GM12878 (cell line): ENCODE measurements around the gene MTX1. TPM values are rescaled to one million over a fixed set of nuclear protein-coding genes. Genes with fewer than 3 reads are reported as not detected.

ENCODE experiments used
- EP300 ChIP-seq, 2 experiments: fragments of 150-350 bp in 1 of 2; IDR thresholded peaks; 2 replicates each; pipeline ENCODE4 v1.6.1; 2011 to 2012; ENCODE audit warnings: low read depth in 2 of 2, low read length in 2 of 2, borderline replicate concordance in 1 of 2, improper control_type of control experiment in 1 of 2, inconsistent platforms in 1 of 2; ENCODE audit not compliant: control insufficient read depth in 1 of 2
- microRNA counts: library from miRNA; unstranded; fragments of <30 nt; microRNA quantifications from one replicate; lab custom pipeline; 2016
- polyA plus RNA-seq, 11 experiments: library from polyadenylated mRNA; depleted of rRNA in 4 of 11; unstranded in 6 of 11; stranded (reverse) in 5 of 11; fragments of >200 nt; fragmentation: Nextera tagmentation in 4 of 11; fragmentation: Illumina TruSeq in 1 of 11; extraction: Ambion mirVana in 4 of 11; extraction: Trizol in 1 of 11; gene quantifications; 1 replicate in 1 of 11; 2 replicates in 10 of 11; pipeline versions ENCODE4 v1.2.1 to v1.2.3, GENCODE V29; 2011 to 2016; ENCODE audit warnings: inconsistent platforms in 2 of 11, missing spikeins in 2 of 11, low read depth in 1 of 11
- total RNA-seq, 4 experiments: library from RNA; depleted of rRNA in 3 of 4; stranded (reverse); fragments of >200 nt in 3 of 4; fragmentation: Illumina TruSeq in 1 of 4; extraction: Trizol in 1 of 4; gene quantifications; 2 replicates each; pipeline versions ENCODE4 v1.2.1 to v1.2.3, GENCODE V29; 2013 to 2021

Gene MTX1
- total and polyA plus RNA-seq, 10 of the 15 experiments (the other 5 are each of a cell fraction or from before 2014, with no cell fraction given), result 15.8 to 92.0 (median 49.1) TPM

GRCh38 chr1:155263067-155263466 lies 54.6 kb downstream of the MTX1 start (continued):
- TF ChIP-seq EP300 (IDR thresholded peaks at IDR 0.05; ENCODE audit: borderline replicate concordance in 1 of 2, control insufficient read depth in 1 of 2, low read depth in 2 of 2, low read length in 2 of 2), result no peak

MicroRNAs within 50 kb of the gene (microRNA counts, 767-probe panel; counts per million panel counts)
- 1,585 counts per million, percentile 60 among the panel's probes with 10 or more counts for microRNA hsa-miR-92b-3p (lab: Ali Mortazavi, UCI)

Other genes with a start within 250 kb of the MTX1 start
Only the 7 nearest of the 24 such genes appear.
- gene DPM3, start 68.2 kb upstream of the MTX1 start, total RNA-seq (2014; rRNA removed), result 19.6 and 25.8 TPM in 2 replicates
- 9.8 and 13.5 TPM in 2 replicates for gene DPM3, start 68.2 kb upstream of the MTX1 start, total RNA-seq (2014; rRNA removed; fragmentation: Illumina TruSeq; extraction: Trizol)
- gene DPM3, start 68.2 kb upstream of the MTX1 start, total RNA-seq (2021), result 53.1 and 56.1 TPM in 2 replicates
- 12.9 and 20.0 TPM in 2 replicates for gene DPM3, start 68.2 kb upstream of the MTX1 start, polyA plus RNA-seq (2011; rRNA removed)
- gene DPM3, start 68.2 kb upstream of the MTX1 start, polyA plus RNA-seq (2014; fragmentation: Illumina TruSeq; extraction: Trizol), result 6.0 TPM in 1 of 2 replicates, not detected in the other
- 10 to 100 TPM in 1 of 2 experiments, 1 to 10 TPM in 1; 5.9 to 25.7 TPM for gene DPM3, start 68.2 kb upstream of the MTX1 start, polyA plus RNA-seq (2014; fragmentation: Nextera tagmentation; extraction: Ambion mirVana)
- 78.7 and 93.1 TPM in 2 replicates for gene DPM3, start 68.2 kb upstream of the MTX1 start, polyA plus RNA-seq (2014; rRNA removed)
- 10 to 100 TPM; 42.4 to 48.1 TPM for gene DPM3, start 68.2 kb upstream of the MTX1 start, polyA plus RNA-seq (2016; fragmentation: Nextera tagmentation; extraction: Ambion mirVana)
- 142 and 149 TPM in 2 replicates for gene KRTCAP2, start 35.4 kb upstream of the MTX1 start, total RNA-seq (2014; rRNA removed)
- gene KRTCAP2, start 35.4 kb upstream of the MTX1 start, total RNA-seq (2014; rRNA removed; fragmentation: Illumina TruSeq; extraction: Trizol), result 90.5 and 95.1 TPM in 2 replicates
- gene KRTCAP2, start 35.4 kb upstream of the MTX1 start, total RNA-seq (2021), result 97.2 and 101 TPM in 2 replicates
- gene KRTCAP2, start 35.4 kb upstream of the MTX1 start, polyA plus RNA-seq (2011; rRNA removed), result 42.5 and 61.3 TPM in 2 replicates
- 92.4 and 139 TPM in 2 replicates for gene KRTCAP2, start 35.4 kb upstream of the MTX1 start, polyA plus RNA-seq (2014; fragmentation: Illumina TruSeq; extraction: Trizol)
- gene KRTCAP2, start 35.4 kb upstream of the MTX1 start, polyA plus RNA-seq (2014; fragmentation: Nextera tagmentation; extraction: Ambion mirVana), result 100 to 1,000 TPM; 144 to 181 TPM
- gene KRTCAP2, start 35.4 kb upstream of the MTX1 start, polyA plus RNA-seq (2014; rRNA removed), result 78.1 and 79.7 TPM in 2 replicates
- gene KRTCAP2, start 35.4 kb upstream of the MTX1 start, polyA plus RNA-seq (2016; fragmentation: Nextera tagmentation; extraction: Ambion mirVana), result 100 to 1,000 TPM; 230 to 238 TPM
- 1.4 and 1.6 TPM in 2 replicates for gene TRIM46, start 34.8 kb upstream of the MTX1 start, total RNA-seq (2014; rRNA removed)
- 0.69 and 0.89 TPM in 2 replicates for gene TRIM46, start 34.8 kb upstream of the MTX1 start, total RNA-seq (2014; rRNA removed; fragmentation: Illumina TruSeq; extraction: Trizol)
- 2.0 and 3.0 TPM in 2 replicates for gene TRIM46, start 34.8 kb upstream of the MTX1 start, total RNA-seq (2021)
- 0.65 and 0.90 TPM in 2 replicates for gene TRIM46, start 34.8 kb upstream of the MTX1 start, polyA plus RNA-seq (2011; rRNA removed)
- 0.33 and 1.1 TPM in 2 replicates for gene TRIM46, start 34.8 kb upstream of the MTX1 start, polyA plus RNA-seq (2014; fragmentation: Illumina TruSeq; extraction: Trizol)
- under 1 TPM; 0.08 to 0.20 TPM for gene TRIM46, start 34.8 kb upstream of the MTX1 start, polyA plus RNA-seq (2014; fragmentation: Nextera tagmentation; extraction: Ambion mirVana)
- gene TRIM46, start 34.8 kb upstream of the MTX1 start, polyA plus RNA-seq (2014; rRNA removed), result 3.1 and 4.2 TPM in 2 replicates
- 1 to 10 TPM in 1 of 2 experiments, under 1 TPM in 1; 0.91 to 1.0 TPM for gene TRIM46, start 34.8 kb upstream of the MTX1 start, polyA plus RNA-seq (2016; fragmentation: Nextera tagmentation; extraction: Ambion mirVana)
- 2.8 and 3.2 TPM in 2 replicates for gene THBS3, start 798 bp upstream of the MTX1 start, total RNA-seq (2014; rRNA removed)
- 1.3 and 1.9 TPM in 2 replicates for gene THBS3, start 798 bp upstream of the MTX1 start, total RNA-seq (2014; rRNA removed; fragmentation: Illumina TruSeq; extraction: Trizol)
- gene THBS3, start 798 bp upstream of the MTX1 start, total RNA-seq (2021), result 3.2 and 3.8 TPM in 2 replicates
- gene THBS3, start 798 bp upstream of the MTX1 start, polyA plus RNA-seq (2011; rRNA removed), result 1.8 and 2.3 TPM in 2 replicates
- gene THBS3, start 798 bp upstream of the MTX1 start, polyA plus RNA-seq (2014; fragmentation: Illumina TruSeq; extraction: Trizol), result 1.8 and 2.0 TPM in 2 replicates
- 1 to 10 TPM in 1 of 2 experiments, under 1 TPM in 1; 0.66 to 1.2 TPM for gene THBS3, start 798 bp upstream of the MTX1 start, polyA plus RNA-seq (2014; fragmentation: Nextera tagmentation; extraction: Ambion mirVana)
- gene THBS3, start 798 bp upstream of the MTX1 start, polyA plus RNA-seq (2014; rRNA removed), result 3.1 and 3.6 TPM in 2 replicates
- gene THBS3, start 798 bp upstream of the MTX1 start, polyA plus RNA-seq (2016; fragmentation: Nextera tagmentation; extraction: Ambion mirVana), result 1 to 10 TPM in 1 of 2 experiments, under 1 TPM in 1; 0.88 to 2.0 TPM
- 5.0 TPM in 2 replicates for gene ENTREP3, start 46.8 kb downstream of the MTX1 start, total RNA-seq (2014; rRNA removed)
- 1.6 and 1.7 TPM in 2 replicates for gene ENTREP3, start 46.8 kb downstream of the MTX1 start, total RNA-seq (2014; rRNA removed; fragmentation: Illumina TruSeq; extraction: Trizol)
- gene ENTREP3, start 46.8 kb downstream of the MTX1 start, total RNA-seq (2021), result 29.5 and 31.8 TPM in 2 replicates
- 2.5 and 3.9 TPM in 2 replicates for gene ENTREP3, start 46.8 kb downstream of the MTX1 start, polyA plus RNA-seq (2011; rRNA removed)
- 3.2 and 6.4 TPM in 2 replicates for gene ENTREP3, start 46.8 kb downstream of the MTX1 start, polyA plus RNA-seq (2014; fragmentation: Illumina TruSeq; extraction: Trizol)
- 1 to 10 TPM; 2.5 to 3.8 TPM for gene ENTREP3, start 46.8 kb downstream of the MTX1 start, polyA plus RNA-seq (2014; fragmentation: Nextera tagmentation; extraction: Ambion mirVana)
- 13.8 and 19.7 TPM in 2 replicates for gene ENTREP3, start 46.8 kb downstream of the MTX1 start, polyA plus RNA-seq (2014; rRNA removed)
- gene ENTREP3, start 46.8 kb downstream of the MTX1 start, polyA plus RNA-seq (2016; fragmentation: Nextera tagmentation; extraction: Ambion mirVana), result 1 to 10 TPM; 2.8 to 3.7 TPM
- gene SCAMP3, start 53.7 kb downstream of the MTX1 start, total RNA-seq (2014; rRNA removed), result 82.3 and 90.4 TPM in 2 replicates
- gene SCAMP3, start 53.7 kb downstream of the MTX1 start, total RNA-seq (2014; rRNA removed; fragmentation: Illumina TruSeq; extraction: Trizol), result 14.2 and 17.2 TPM in 2 replicates
- 73.3 and 82.1 TPM in 2 replicates for gene SCAMP3, start 53.7 kb downstream of the MTX1 start, total RNA-seq (2021)
- gene SCAMP3, start 53.7 kb downstream of the MTX1 start, polyA plus RNA-seq (2011; rRNA removed), result 45.8 and 93.8 TPM in 2 replicates
- gene SCAMP3, start 53.7 kb downstream of the MTX1 start, polyA plus RNA-seq (2014; fragmentation: Illumina TruSeq; extraction: Trizol), result 34.0 and 50.2 TPM in 2 replicates
- 10 to 100 TPM; 55.1 to 84.1 TPM for gene SCAMP3, start 53.7 kb downstream of the MTX1 start, polyA plus RNA-seq (2014; fragmentation: Nextera tagmentation; extraction: Ambion mirVana)
- 133 and 143 TPM in 2 replicates for gene SCAMP3, start 53.7 kb downstream of the MTX1 start, polyA plus RNA-seq (2014; rRNA removed)
- gene SCAMP3, start 53.7 kb downstream of the MTX1 start, polyA plus RNA-seq (2016; fragmentation: Nextera tagmentation; extraction: Ambion mirVana), result 100 to 1,000 TPM; 128 to 130 TPM
- 42.3 and 45.9 TPM in 2 replicates for gene CLK2, start 64.8 kb downstream of the MTX1 start, total RNA-seq (2014; rRNA removed)
- 27.2 and 29.3 TPM in 2 replicates for gene CLK2, start 64.8 kb downstream of the MTX1 start, total RNA-seq (2014; rRNA removed; fragmentation: Illumina TruSeq; extraction: Trizol)
- gene CLK2, start 64.8 kb downstream of the MTX1 start, total RNA-seq (2021), result 62.3 and 63.1 TPM in 2 replicates
- 50.2 and 76.9 TPM in 2 replicates for gene CLK2, start 64.8 kb downstream of the MTX1 start, polyA plus RNA-seq (2011; rRNA removed)
- 54.9 and 55.6 TPM in 2 replicates for gene CLK2, start 64.8 kb downstream of the MTX1 start, polyA plus RNA-seq (2014; fragmentation: Illumina TruSeq; extraction: Trizol)
- gene CLK2, start 64.8 kb downstream of the MTX1 start, polyA plus RNA-seq (2014; fragmentation: Nextera tagmentation; extraction: Ambion mirVana), result 10 to 100 TPM; 11.1 to 17.8 TPM
- gene CLK2, start 64.8 kb downstream of the MTX1 start, polyA plus RNA-seq (2014; rRNA removed), result 81.9 and 83.7 TPM in 2 replicates
- 10 to 100 TPM; 23.4 to 27.5 TPM for gene CLK2, start 64.8 kb downstream of the MTX1 start, polyA plus RNA-seq (2016; fragmentation: Nextera tagmentation; extraction: Ambion mirVana)